ENCODE measurements around the gene BAIAP2L1.
"Not testable (repeated sequence)": the region's sequence is repeated elsewhere in the genome, so short reads cannot be mapped to it uniquely, and the experiment has no call there.

The BAIAP2L1 gene

DNA sequence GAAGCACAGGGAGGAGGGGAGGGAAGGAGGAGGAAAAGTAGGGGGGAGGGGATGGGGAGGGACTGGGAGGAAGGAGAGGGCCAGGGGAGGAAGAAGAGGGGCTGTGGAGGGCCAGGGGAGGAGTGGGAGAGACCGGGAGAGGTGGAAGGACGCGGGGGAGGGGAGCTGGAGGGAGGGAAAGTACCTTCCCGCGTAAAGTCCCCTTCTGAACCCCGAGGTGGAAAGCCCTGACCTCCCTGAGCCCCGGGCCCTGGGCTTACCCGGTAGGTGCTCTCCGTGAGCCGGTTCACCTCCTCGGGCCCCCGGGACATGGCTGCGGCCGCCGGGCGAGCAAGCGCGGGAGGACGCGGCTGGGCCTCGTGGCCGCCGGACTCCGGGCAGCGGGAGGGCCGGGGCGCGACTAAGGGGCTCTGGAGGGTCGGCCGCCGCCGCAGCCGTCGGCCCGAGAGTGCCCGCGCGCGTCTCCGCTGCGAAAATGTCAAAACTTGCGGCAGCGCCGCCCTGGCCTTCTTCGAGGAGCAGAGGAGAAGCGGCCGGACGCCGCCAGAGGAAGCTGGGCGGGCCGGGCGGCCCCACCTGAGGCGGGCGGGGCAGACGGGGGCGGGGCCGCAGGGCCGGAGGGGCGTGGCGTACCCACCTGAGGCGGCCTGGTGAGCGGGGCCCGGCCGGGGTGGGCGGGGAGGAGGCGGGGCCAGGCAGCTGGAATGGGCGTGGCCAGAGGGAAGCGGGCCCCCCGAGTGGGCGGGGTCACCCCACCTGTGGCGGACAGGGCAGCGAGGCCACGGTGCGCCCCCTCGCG, at the start of gene BAIAP2L1:
BAIAP2L1 (minus strand) TSS at position 549 of the 799 bp plus-strand sequence; CDS start at position 311, 238 bp downstream.
- DNase-seq (ENCODE audit: low read depth, low spot score) = peak; percentile 90

- DNase-seq (ENCODE audit: low read depth, low spot score) = no peak
Observed at GRCh38 chr7:98448766-98449165, 47.9 kb upstream of the BAIAP2L1 start.

DNA sequence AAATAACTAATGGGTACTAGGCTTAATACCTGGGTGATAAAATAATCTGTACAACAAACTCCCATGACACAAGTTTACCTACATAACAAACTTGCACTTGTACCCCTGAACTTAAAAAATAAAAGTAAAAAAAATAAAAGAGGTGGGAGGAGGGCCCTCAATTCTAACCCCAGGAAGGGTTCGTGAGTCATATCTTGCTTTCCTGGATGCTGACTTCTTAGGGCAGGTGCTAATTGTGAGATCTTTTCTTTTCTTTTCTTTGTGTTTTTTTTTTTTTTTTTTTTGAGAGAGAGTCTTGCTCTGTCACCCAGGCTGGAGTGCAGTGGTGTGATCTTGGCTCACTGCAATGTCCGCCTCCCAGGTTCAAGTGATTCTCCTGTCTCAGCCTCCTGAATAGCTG, 40.1 kb upstream of the BAIAP2L1 start:
- DNase-seq (ENCODE audit: low read depth, low spot score) = not testable (repeated sequence)

DNA sequence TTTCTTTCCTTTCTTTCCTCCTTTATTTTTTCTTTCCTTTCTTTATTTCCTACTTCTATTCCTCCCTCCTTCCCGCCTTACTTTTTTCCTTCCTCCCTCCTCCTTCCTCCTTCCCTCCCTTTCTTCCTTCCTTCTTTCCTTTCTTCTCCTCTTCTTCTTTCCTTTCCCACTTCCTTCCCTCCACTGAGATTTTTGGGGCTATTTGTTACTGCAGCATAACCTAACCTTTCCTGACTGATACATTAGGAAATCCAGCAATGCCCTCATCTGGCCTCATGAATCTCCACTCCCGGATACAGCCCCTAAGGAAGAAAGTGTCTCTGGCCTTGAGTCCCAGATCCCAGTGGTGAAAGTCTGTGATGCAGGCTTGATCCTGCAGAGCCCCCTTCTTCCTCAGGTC, 38.6 kb upstream of the BAIAP2L1 start:
- DNase-seq (ENCODE audit: low read depth, low spot score) = no peak

DNA sequence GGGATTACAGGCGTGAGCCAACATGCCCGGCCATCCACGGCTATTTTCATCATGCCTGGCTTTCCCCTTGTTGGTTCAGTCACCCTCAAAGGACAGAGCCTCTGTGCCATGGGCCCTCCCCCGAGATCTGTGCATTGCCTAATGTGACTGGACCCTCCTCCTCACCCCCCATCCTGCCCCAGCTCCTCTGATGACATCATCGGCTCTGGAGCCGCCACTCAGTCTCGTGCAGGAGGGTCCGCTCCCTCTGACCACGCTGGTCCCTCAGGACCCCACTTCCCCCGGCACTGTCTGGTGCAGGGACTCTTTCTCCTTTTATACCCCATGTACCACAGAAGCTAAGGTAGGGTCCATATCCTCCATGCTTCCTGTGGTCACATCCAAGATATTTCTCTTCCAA, 33.2 kb upstream of the BAIAP2L1 start:
- no peak for DNase-seq (ENCODE audit: low read depth, low spot score)

- DNase-seq (ENCODE audit: low read depth, low spot score) = no peak
Observed at GRCh38 chr7:98429799-98430198, 28.9 kb upstream of the BAIAP2L1 start.

DNA sequence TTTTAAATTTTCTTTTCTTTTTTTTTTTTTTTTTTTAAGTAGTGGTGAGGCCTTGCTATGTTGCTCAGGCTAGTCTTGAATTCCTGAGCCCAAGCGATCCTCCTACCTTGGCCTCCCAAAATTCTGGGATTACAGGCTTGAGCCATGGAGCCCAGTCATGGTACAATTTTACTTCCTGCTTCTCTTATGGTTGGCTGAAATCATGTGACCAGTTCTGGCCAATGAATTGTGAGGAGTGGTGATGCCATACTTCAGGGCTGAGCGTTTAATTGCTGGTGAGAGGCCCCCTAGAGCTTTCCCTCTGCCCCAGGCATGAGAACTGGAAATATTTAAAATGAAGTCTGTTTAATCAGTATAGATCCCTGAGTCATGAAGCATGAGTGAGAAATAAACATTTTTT, 22.2 kb upstream of the BAIAP2L1 start:
- DNase-seq (ENCODE audit: low read depth, low spot score) = peak; percentile 61

GRCh38 chr7:98420966-98421612, 20.2 kb upstream of the BAIAP2L1 start:
- peak; percentile 94 for DNase-seq (ENCODE audit: low read depth, low spot score)

GRCh38 chr7:98419988-98420387, 19.1 kb upstream of the BAIAP2L1 start:
- DNase-seq (ENCODE audit: low read depth, low spot score) = not testable (repeated sequence)

- DNase-seq (ENCODE audit: low read depth, low spot score) = not testable (repeated sequence)
Observed at GRCh38 chr7:98419316-98419691, 18.4 kb upstream of the BAIAP2L1 start.

GRCh38 chr7:98418636-98419315, 17.9 kb upstream of the BAIAP2L1 start:
- peak; percentile 66 for DNase-seq (ENCODE audit: low read depth, low spot score)

GRCh38 chr7:98418271-98418635, 17.4 kb upstream of the BAIAP2L1 start:
- DNase-seq (ENCODE audit: low read depth, low spot score) = no peak

- DNase-seq (ENCODE audit: low read depth, low spot score) = not testable (repeated sequence)
Observed at GRCh38 chr7:98417604-98418270, 16.8 kb upstream of the BAIAP2L1 start.

- DNase-seq (ENCODE audit: low read depth, low spot score) = no peak
Observed at GRCh38 chr7:98414205-98414900, 13.5 kb upstream of the BAIAP2L1 start.

DNA sequence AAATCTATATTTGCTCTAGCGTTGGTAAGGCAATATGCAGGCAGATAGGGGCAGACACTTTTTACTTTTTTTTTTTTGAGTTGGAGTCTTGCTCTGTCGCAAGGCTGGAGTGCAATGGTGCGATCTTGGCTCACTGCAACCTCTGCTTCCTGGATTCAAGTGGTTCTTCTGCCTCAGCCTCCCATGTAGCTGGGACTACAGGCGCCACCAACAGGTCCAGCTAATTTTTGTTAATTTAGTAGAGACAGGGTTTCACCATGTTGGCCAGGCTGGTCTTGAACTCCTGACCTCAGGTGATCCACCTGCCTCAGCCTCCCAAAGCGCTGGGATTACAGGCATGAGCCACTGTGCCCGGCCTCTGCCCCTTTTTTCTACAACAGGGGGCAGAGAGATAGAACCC, 12.8 kb upstream of the BAIAP2L1 start:
- not testable (repeated sequence) for DNase-seq (ENCODE audit: low read depth, low spot score)

DNA sequence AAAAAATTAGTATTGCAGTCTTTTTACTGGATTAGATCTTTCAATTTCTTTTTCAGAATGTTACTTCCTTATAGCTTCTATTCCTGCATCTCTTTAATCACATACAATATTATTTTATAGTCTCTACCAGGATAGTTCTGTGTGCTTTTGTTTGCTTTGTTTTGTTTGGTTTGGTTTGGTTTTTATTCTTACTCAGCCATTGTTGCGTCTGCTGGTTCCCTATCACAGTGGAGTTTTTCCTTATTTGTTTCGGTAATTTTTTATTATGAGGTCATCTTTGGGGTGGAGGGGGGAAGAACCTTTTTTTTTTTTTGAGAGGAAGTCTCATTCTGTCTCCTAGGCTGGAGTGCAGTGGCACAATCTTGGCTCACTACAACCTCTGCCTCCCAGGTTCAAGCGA, 9.0 kb upstream of the BAIAP2L1 start:
- no peak for DNase-seq (ENCODE audit: low read depth, low spot score)

DNA sequence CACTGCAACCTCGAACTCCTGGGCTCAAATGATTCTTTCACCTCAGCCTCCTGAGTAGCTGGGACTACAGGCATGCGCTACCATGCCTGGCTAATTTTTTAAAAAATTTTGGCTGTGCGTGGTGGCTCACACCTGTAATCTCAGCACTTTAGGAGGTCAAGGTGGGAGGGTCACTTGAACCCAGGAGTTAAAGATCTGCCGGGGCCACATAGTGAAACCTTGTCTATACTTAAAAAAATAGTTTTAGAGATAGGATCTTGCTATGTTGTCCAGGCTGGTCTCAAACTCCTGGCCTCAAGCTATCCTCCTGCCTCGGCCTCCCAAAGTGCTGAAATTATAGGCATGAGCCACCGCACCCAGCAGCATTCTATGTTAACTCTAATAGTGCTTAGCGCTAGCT, 7.3 kb upstream of the BAIAP2L1 start:
- DNase-seq (ENCODE audit: low read depth, low spot score) = not testable (repeated sequence)

- DNase-seq (ENCODE audit: low read depth, low spot score) = no peak
Observed at GRCh38 chr7:98406827-98407226, 5.9 kb upstream of the BAIAP2L1 start.

DNA sequence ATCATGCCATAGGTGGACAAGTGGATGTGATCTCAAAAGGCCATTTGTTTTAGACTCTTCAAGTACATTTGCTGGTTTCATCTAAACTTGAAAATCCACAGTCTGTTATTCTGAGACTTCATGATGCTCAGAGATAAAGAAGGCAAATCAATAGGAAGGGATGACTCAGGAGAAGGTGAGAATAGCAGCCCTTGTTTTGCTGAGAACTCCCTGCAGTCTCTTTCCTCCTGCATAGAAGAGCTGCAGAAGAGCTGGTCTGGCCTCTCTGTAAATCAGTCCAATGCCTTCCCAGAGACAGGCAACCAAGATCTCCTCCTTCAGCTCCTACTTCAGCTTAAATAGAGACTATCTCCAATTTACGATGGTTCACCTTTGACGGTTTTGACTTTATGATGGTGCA, 4.0 kb upstream of the BAIAP2L1 start:
- DNase-seq (ENCODE audit: low read depth, low spot score) = no peak

DNA sequence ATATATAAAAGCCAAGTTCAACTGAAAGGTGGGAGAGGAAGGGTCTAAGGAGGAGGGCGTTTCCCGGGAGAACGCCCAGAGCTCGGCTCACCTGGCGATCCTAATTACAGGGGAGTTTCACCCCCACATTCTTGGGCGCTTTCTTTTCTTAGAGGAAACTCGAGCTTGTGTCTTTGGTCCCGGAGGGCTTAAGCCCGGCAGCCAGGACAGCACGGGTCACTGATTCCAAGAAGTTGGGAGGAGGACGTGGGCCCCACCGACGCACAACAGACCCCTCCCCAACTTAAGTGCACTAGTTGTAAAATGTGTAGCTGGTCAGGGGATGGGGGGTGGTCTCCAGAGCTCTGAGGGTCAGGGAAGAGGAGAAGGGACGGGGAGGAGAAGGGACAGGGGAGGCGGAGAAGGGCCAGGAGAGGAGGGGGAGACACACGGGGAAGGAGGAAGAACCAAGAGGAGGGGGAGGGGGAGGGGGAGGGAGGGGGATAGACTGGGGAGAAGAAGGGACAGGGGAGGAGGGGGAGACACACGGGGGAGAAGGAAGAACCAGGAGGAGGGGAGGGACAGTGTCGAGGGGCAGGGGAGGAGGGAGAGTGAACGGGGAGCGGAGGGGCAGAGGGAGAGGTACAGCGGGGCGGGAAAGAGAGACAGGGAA, 874 bp downstream of the BAIAP2L1 start:
- peak; percentile 63 for DNase-seq (ENCODE audit: low read depth, low spot score)

- DNase-seq (ENCODE audit: low read depth, low spot score) = no peak
Observed at GRCh38 chr7:98399462-98399861, 1.4 kb downstream of the BAIAP2L1 start.

All from ELF-1 (cell line).